Measurements from ENCODE around the gene SH3TC2.

DNA sequence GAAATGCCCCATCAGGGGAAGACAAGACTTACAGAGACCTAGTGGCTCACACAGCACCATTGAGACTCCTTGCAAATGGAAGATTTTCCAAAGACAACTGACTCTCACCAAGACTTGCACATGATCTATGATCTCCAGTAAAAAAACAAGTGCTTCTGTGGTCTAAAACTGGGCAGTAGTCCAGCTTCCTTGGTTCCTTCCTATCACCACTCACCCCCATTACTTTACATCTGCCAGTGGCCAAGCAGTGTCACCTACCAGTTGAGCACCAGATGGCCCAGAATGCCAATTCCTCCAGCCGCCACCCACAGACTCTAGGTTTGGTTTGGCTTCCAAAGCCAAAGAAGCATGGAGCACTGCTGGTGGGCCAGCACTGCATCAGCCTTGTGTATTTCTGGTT, 47.7 kb downstream of the SH3TC2 start:
- TF ChIP-seq, protein P1, sequence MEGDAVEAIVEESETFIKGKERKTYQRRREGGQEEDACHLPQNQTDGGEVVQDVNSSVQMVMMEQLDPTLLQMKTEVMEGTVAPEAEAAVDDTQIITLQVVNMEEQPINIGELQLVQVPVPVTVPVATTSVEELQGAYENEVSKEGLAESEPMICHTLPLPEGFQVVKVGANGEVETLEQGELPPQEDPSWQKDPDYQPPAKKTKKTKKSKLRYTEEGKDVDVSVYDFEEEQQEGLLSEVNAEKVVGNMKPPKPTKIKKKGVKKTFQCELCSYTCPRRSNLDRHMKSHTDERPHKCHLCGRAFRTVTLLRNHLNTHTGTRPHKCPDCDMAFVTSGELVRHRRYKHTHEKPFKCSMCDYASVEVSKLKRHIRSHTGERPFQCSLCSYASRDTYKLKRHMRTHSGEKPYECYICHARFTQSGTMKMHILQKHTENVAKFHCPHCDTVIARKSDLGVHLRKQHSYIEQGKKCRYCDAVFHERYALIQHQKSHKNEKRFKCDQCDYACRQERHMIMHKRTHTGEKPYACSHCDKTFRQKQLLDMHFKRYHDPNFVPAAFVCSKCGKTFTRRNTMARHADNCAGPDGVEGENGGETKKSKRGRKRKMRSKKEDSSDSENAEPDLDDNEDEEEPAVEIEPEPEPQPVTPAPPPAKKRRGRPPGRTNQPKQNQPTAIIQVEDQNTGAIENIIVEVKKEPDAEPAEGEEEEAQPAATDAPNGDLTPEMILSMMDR (IDR thresholded peaks at IDR 0.05): no peak
- TF ChIP-seq POLR2A (IDR thresholded peaks at IDR 0.05): no peak
- no peak for TF ChIP-seq POLR2AphosphoS5 (IDR thresholded peaks at IDR 0.05)

All from breast epithelium (tissue), 3 donors.